K562 (cell line): ENCODE measurements around the gene IGFALS. TPM values are rescaled to one million over a fixed set of nuclear protein-coding genes. Genes with fewer than 3 reads are reported as not detected.
A peak's percentile ranks its signal among the peaks of the same experiment; 100 is the strongest.

Experiments
- AFF1 ChIP-seq, 2 experiments: fragments of 450-650 bp; IDR thresholded peaks; 2 replicates each; pipeline ENCODE4 v1.6.1; 2018; ENCODE audit warnings: mild to moderate bottlenecking in 2 of 2, low read depth in 1 of 2; ENCODE audit not compliant: partially characterized antibody in 2 of 2
- BRD9 ChIP-seq: fragments of 450-650 bp; IDR thresholded peaks from 2 replicates; pipeline ENCODE4 v1.6.1; 2018; ENCODE audit warnings: low read depth; ENCODE audit not compliant: partially characterized antibody
- CGGBP1 ChIP-seq: fragments of 250-450 bp; sonication (Bioruptor Pico); IDR thresholded peaks from 2 replicates; pipeline ENCODE4 v1.9.0; 2021; ENCODE audit warnings: mild to moderate bottlenecking
- E2F6 ChIP-seq, 2 experiments: IDR thresholded peaks; 2 replicates each; pipeline ENCODE4 v1.6.1; 2011; ENCODE audit warnings: borderline replicate concordance in 1 of 2, control low read depth in 1 of 2, low read depth in 1 of 2, low read length in 1 of 2, mild to moderate bottlenecking in 1 of 2, mixed read lengths in 1 of 2, moderate library complexity in 1 of 2; ENCODE audit not compliant: insufficient read depth in 1 of 2, insufficient read length in 1 of 2, poor library complexity in 1 of 2, severe bottlenecking in 1 of 2; ENCODE audit errors: extremely low read depth in 1 of 2
- ESRRA ChIP-seq: fragments of 450-650 bp; IDR thresholded peaks from 2 replicates; pipeline ENCODE4 v1.6.1; 2014; ENCODE audit warnings: low read depth, mild to moderate bottlenecking, moderate library complexity, borderline replicate concordance
- HDAC6 ChIP-seq: IDR thresholded peaks from 2 replicates; pipeline ENCODE4 v1.6.1; 2012; ENCODE audit warnings: low read depth, mild to moderate bottlenecking, control low read depth, inconsistent platforms, low read length, moderate library complexity
- IRF9 ChIP-seq: fragments of 450-650 bp; IDR thresholded peaks from 2 replicates; pipeline ENCODE4 v1.6.1; 2016; ENCODE audit warnings: missing biosample characterization, missing genetic modification characterization
- KLF16 ChIP-seq: IDR thresholded peaks from 2 replicates; pipeline ENCODE4 v1.6.1; 2016; ENCODE audit warnings: antibody characterized with exemption
- MTA3 ChIP-seq: fragments of 450-650 bp; formaldehyde crosslinking; IDR thresholded peaks from 2 replicates; pipeline ENCODE4 v1.6.1; 2017; ENCODE audit warnings: mild to moderate bottlenecking, borderline replicate concordance
- NFXL1 ChIP-seq: fragments of 450-650 bp; formaldehyde crosslinking; IDR thresholded peaks from 2 replicates; pipeline ENCODE4 v1.4.0; 2021; ENCODE audit warnings: mild to moderate bottlenecking
- NONO ChIP-seq, 2 experiments: fragments of 200-400 bp in 1 of 2; fragments of 450-650 bp in 1 of 2; formaldehyde crosslinking in 1 of 2; IDR thresholded peaks; 2 replicates each; pipeline ENCODE4 v1.6.1; 2017; ENCODE audit warnings: low read depth in 2 of 2, mild to moderate bottlenecking in 2 of 2, moderate library complexity in 2 of 2, low read length in 1 of 2
- NR2F6 ChIP-seq: fragments of 450-650 bp; formaldehyde crosslinking; IDR thresholded peaks from 2 replicates; pipeline ENCODE4 v1.4.0; 2020; ENCODE audit warnings: mild to moderate bottlenecking
- POLR2G ChIP-seq: fragments of 200-400 bp; formaldehyde crosslinking; IDR thresholded peaks from 2 replicates; pipeline ENCODE4 v1.6.1; 2017; ENCODE audit warnings: low read depth, mild to moderate bottlenecking, antibody characterized with exemption, low read length, moderate library complexity
- ZNF124 ChIP-seq: sonication (generic); formaldehyde crosslinking; IDR thresholded peaks from 2 replicates; pipeline ENCODE4 v1.8.1; 2022; ENCODE audit warnings: missing genetic modification reagents
- ZNF143 ChIP-seq: sonication (generic); formaldehyde crosslinking; IDR thresholded peaks from 2 replicates; pipeline ENCODE4 v1.9.0; 2022; ENCODE audit warnings: mild to moderate bottlenecking, missing genetic modification reagents
- ZNF212 ChIP-seq: fragments of 450-650 bp; formaldehyde crosslinking; IDR thresholded peaks from 2 replicates; pipeline ENCODE4 v1.4.0; 2020; ENCODE audit warnings: mild to moderate bottlenecking
- ZNF3 ChIP-seq: fragments of 250-450 bp; sonication (Bioruptor Pico); IDR thresholded peaks from 2 replicates; pipeline ENCODE4 v1.5.0; 2021; ENCODE audit warnings: mild to moderate bottlenecking, moderate library complexity
- ZNF311 ChIP-seq: fragments of 250-450 bp; sonication (Bioruptor Pico); IDR thresholded peaks from 2 replicates; pipeline ENCODE4 v1.4.0; 2020; ENCODE audit warnings: mild to moderate bottlenecking, moderate library complexity
- ZNF384 ChIP-seq: IDR thresholded peaks from 2 replicates; pipeline ENCODE4 v1.6.1; 2012; ENCODE audit warnings: low read depth, low read length, improper control_type of control experiment
- ZNF76 ChIP-seq: fragments of 250-450 bp; sonication (Bioruptor Pico); IDR thresholded peaks from 2 replicates; pipeline ENCODE4 v1.4.0; 2020; ENCODE audit warnings: mild to moderate bottlenecking, moderate library complexity, borderline replicate concordance
- polyA plus RNA-seq, 8 experiments: library from polyadenylated mRNA; depleted of rRNA in 4 of 8; stranded (reverse) in 5 of 8; unstranded in 3 of 8; fragments of >200 nt; fragmentation: Nextera tagmentation in 2 of 8; fragmentation: Illumina TruSeq in 1 of 8; extraction: Ambion mirVana in 2 of 8; extraction: Trizol in 1 of 8; gene quantifications; 2 replicates each; pipeline versions ENCODE4 v1.2.1 to v1.2.3, GENCODE V29; 2011 to 2014; ENCODE audit warnings: inconsistent platforms in 1 of 8, missing spikeins in 1 of 8
- total RNA-seq, 7 experiments: library from RNA; depleted of rRNA in 6 of 7; stranded (reverse); fragments of >200 nt in 6 of 7; fragmentation: Illumina TruSeq in 2 of 7; extraction: Trizol in 2 of 7; gene quantifications; 2 replicates each; pipeline versions ENCODE4 v1.2.1 to v1.2.3, GENCODE V29; 2011 to 2021; ENCODE audit warnings: low replicate concordance in 1 of 7

IGFALS gene
- total and polyA plus RNA-seq, 9 of the 15 experiments (the other 6 are each of a cell fraction or from before 2014, with no cell fraction given), result not detected

GRCh38 chr16:1825864-1826690 lies 32.6 kb upstream of the IGFALS start (continued):
- TF ChIP-seq E2F6 (IDR thresholded peaks at IDR 0.05; ENCODE audit: borderline replicate concordance in 1 of 2, extremely low read depth in 1 of 2, insufficient read depth in 1 of 2, insufficient read length in 1 of 2, low read depth in 1 of 2, low read length in 1 of 2, poor library complexity in 1 of 2, severe bottlenecking in 1 of 2) (peak in 1 of 2 experiments; percentile 88), ESRRA (no peak), NONO (IDR thresholded peaks at IDR 0.05; ENCODE audit: low read depth in 2 of 2, low read length in 1 of 2) (0 out of 4 replicates have a peak, but pooled peaks of 1 of the 2 experiments have one; percentile 35), MTA3 (no peak), NFXL1 (CRISPR knock-in tag) (no peak), ZNF3 (CRISPR knock-in tag) (no peak), NR2F6 (no peak), ZNF311 (CRISPR knock-in tag) (no peak), KLF16 (no peak), IRF9 (tag) (no peak), ZNF124 (CRISPR knock-in tag) (no peak), AFF1 (IDR thresholded peaks at IDR 0.05; ENCODE audit: low read depth in 1 of 2, partially characterized antibody in 2 of 2) (no peak), HDAC6 (no peak), POLR2G (no peak), ZNF212 (CRISPR knock-in tag) (no peak), ZNF76 (CRISPR knock-in tag) (no peak), ZNF143 (no peak), CGGBP1 (CRISPR knock-in tag) (no peak), BRD9 (no peak), ZNF384 (no peak)
